Glutamatergic neuron (in vitro differentiated cells): ENCODE results near the gene HTR2A. TPM values are rescaled to one million over a fixed set of nuclear protein-coding genes. Genes with fewer than 3 reads are reported as not detected.
"Not testable (repeated sequence)": the region's sequence is repeated elsewhere in the genome, so short reads cannot be mapped to it uniquely, and the experiment has no call there.

Source experiments
- DNase-seq: peaks from one replicate; pipeline ENCODE4 v3.0.0; 2022
- H3K27ac Mint-ChIP-seq: one replicate; pipeline ENCODE4 v1.8.0; 2020; ENCODE audit warnings: mild to moderate bottlenecking, mixed read lengths, inconsistent platforms; ENCODE audit not compliant: unreplicated experiment
- H3K27me3 Mint-ChIP-seq: one replicate; pipeline ENCODE4 v1.8.0; 2020; ENCODE audit warnings: mild to moderate bottlenecking, moderate library complexity, mixed read lengths, inconsistent platforms; ENCODE audit not compliant: unreplicated experiment
- H3K36me3 Mint-ChIP-seq: one replicate; pipeline ENCODE4 v1.8.0; 2020; ENCODE audit warnings: mild to moderate bottlenecking, mixed read lengths, inconsistent platforms; ENCODE audit not compliant: unreplicated experiment
- H3K4me1 Mint-ChIP-seq: one replicate; pipeline ENCODE4 v1.8.0; 2020; ENCODE audit warnings: mild to moderate bottlenecking, low read depth, mixed read lengths, inconsistent platforms; ENCODE audit not compliant: unreplicated experiment
- H3K4me3 Mint-ChIP-seq: one replicate; pipeline ENCODE4 v1.8.0; 2020; ENCODE audit warnings: mild to moderate bottlenecking, mixed read lengths, inconsistent platforms; ENCODE audit not compliant: unreplicated experiment
- H3K9me3 Mint-ChIP-seq: one replicate; pipeline ENCODE4 v1.8.0; 2020; ENCODE audit warnings: mild to moderate bottlenecking, moderate library complexity, mixed read lengths, inconsistent platforms; ENCODE audit not compliant: unreplicated experiment
- CTCF ChIP-seq: fragments of 200-600 bp; sonication (generic); IDR thresholded peaks from one replicate; pipeline ENCODE4 v1.5.0; 2021; ENCODE audit not compliant: partially characterized antibody, unreplicated experiment
- total RNA-seq: library from RNA; stranded (reverse); fragmentation: NEBNext Ultra II Directional; extraction: Animal tissue kit (Norgen Biotek cat#: 25700); gene quantifications from one replicate; pipeline ENCODE4 v1.2.1, GENCODE V29; 2021; ENCODE audit not compliant: unreplicated experiment

Gene HTR2A
- total RNA-seq, 1 donor from 2014 or later, result not detected

- peaks cover 6% of the 10 kb centered on the region for H3K4me1 Mint-ChIP-seq
- peaks cover 1% of the 10 kb centered on the region for H3K27me3 Mint-ChIP-seq
- DNase-seq, result no peak
- no peak for TF ChIP-seq CTCF
- no peak overlapping the region for H3K4me3 Mint-ChIP-seq
- H3K27ac Mint-ChIP-seq, result no peak overlapping the region
- peaks cover 5% of the 10 kb centered on the region for H3K36me3 Mint-ChIP-seq
- H3K9me3 Mint-ChIP-seq, result no peaks in the 10 kb centered on the region
Observed at GRCh38 chr13:46812301-46812797, 84.5 kb downstream of the HTR2A start.

- Mint-ChIP-seq H3K36me3 (peaks cover 5% of the 10 kb centered on the region), H3K27me3 (peaks cover 1% of the 10 kb centered on the region), H3K27ac (no peak overlapping the region), H3K4me3 (no peak overlapping the region), H3K4me1 (no peaks in the 10 kb centered on the region), H3K9me3 (no peaks in the 10 kb centered on the region)
- TF ChIP-seq CTCF, result no peak
- no peak for DNase-seq
Observed at GRCh38 chr13:46810440-46810839, 86.4 kb downstream of the HTR2A start.

GRCh38 chr13:46804921-46805320 is 91.9 kb downstream of the HTR2A start:
- not testable (repeated sequence) for H3K36me3 Mint-ChIP-seq, H3K4me1 Mint-ChIP-seq, H3K4me3 Mint-ChIP-seq, H3K27ac Mint-ChIP-seq, H3K9me3 Mint-ChIP-seq, H3K27me3 Mint-ChIP-seq, DNase-seq

- no peak for TF ChIP-seq CTCF
- H3K27me3 Mint-ChIP-seq, result peaks cover 3% of the 10 kb centered on the region
- H3K4me1 Mint-ChIP-seq, result no peaks in the 10 kb centered on the region
- no peak overlapping the region for H3K27ac Mint-ChIP-seq
- H3K9me3 Mint-ChIP-seq, result no peaks in the 10 kb centered on the region
- no peak overlapping the region for H3K4me3 Mint-ChIP-seq
- no peaks in the 10 kb centered on the region for H3K36me3 Mint-ChIP-seq
- no peak for DNase-seq
Observed at GRCh38 chr13:46804391-46804815, 92.5 kb downstream of the HTR2A start.

- no peak overlapping the region for H3K27ac Mint-ChIP-seq
- peaks cover 3% of the 10 kb centered on the region for H3K27me3 Mint-ChIP-seq
- H3K36me3 Mint-ChIP-seq, result no peaks in the 10 kb centered on the region
- no peak for DNase-seq
- TF ChIP-seq CTCF, result no peak
- no peaks in the 10 kb centered on the region for H3K9me3 Mint-ChIP-seq
- no peaks in the 10 kb centered on the region for H3K4me1 Mint-ChIP-seq
- no peak overlapping the region for H3K4me3 Mint-ChIP-seq
Observed at GRCh38 chr13:46803586-46803985, 93.3 kb downstream of the HTR2A start.
